ENCODE measurements around the gene COX7B2.

DNA sequence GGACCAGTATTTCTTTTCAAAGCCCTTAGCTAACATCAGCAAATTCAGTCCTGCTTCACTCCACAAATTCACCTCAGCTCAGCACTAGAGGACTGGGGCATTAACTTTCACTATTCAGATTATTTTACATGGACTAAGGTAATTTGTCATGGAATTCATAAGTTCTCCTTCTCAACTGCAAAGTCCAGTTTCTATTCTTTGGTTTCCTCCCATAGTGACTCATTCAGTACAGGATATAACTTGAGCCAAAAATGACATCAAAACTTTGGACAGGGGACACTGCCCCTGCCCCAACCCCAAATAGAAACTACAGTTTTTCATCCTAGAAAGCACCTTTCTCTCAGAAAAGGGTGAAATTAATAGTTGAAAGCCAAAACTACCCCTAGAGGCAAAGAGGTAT, 52.7 kb downstream of the COX7B2 start:
- TF ChIP-seq MAFK (IDR thresholded peaks at IDR 0.05; ENCODE audit: low read depth, low read length) (no peak), BHLHE40 (IDR thresholded peaks at IDR 0.05; ENCODE audit: low read depth, low read length) (no peak), ELK1 (IDR thresholded peaks at IDR 0.05; ENCODE audit: borderline replicate concordance, low read depth, low read length) (no peak), RFX5 (IDR thresholded peaks at IDR 0.05; ENCODE audit: low read depth, low read length) (no peak), SMC3 (IDR thresholded peaks at IDR 0.05; ENCODE audit: low read depth, low read length) (no peak)
- TF ChIP-seq, protein P1, sequence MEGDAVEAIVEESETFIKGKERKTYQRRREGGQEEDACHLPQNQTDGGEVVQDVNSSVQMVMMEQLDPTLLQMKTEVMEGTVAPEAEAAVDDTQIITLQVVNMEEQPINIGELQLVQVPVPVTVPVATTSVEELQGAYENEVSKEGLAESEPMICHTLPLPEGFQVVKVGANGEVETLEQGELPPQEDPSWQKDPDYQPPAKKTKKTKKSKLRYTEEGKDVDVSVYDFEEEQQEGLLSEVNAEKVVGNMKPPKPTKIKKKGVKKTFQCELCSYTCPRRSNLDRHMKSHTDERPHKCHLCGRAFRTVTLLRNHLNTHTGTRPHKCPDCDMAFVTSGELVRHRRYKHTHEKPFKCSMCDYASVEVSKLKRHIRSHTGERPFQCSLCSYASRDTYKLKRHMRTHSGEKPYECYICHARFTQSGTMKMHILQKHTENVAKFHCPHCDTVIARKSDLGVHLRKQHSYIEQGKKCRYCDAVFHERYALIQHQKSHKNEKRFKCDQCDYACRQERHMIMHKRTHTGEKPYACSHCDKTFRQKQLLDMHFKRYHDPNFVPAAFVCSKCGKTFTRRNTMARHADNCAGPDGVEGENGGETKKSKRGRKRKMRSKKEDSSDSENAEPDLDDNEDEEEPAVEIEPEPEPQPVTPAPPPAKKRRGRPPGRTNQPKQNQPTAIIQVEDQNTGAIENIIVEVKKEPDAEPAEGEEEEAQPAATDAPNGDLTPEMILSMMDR (conservative IDR thresholded peaks at IDR 0.05; ENCODE audit: low read depth, low read length) = no peak

Measured in IMR-90 (cell line).